Ovary (tissue), 3 donors: ENCODE results near the gene DGCR6L.

Source experiments
- CTCF ChIP-seq, 3 donors: fragments of 450-650 bp in 2 of 3; fragments of 200-600 bp in 1 of 3; IDR thresholded peaks; one replicate each; pipeline versions ENCODE4 v1.5.1 to v1.8.0; 2016 to 2022; ENCODE audit warnings: antibody characterized with exemption in 3 of 3, mild to moderate bottlenecking in 1 of 3
- EP300 ChIP-seq: sonication (generic); formaldehyde crosslinking; IDR thresholded peaks from one replicate; pipeline ENCODE4 v1.6.1; 2017; ENCODE audit warnings: antibody characterized with exemption
- POLR2A ChIP-seq: fragments of 450-650 bp; IDR thresholded peaks from one replicate; pipeline ENCODE4 v1.6.1; 2017; ENCODE audit warnings: antibody characterized with exemption, mild to moderate bottlenecking, moderate library complexity
- donor health status: DM: no; HTN: no; CAD: no.

GRCh38 chr22:20312396-20313191 is 7.3 kb downstream of the DGCR6L start:
- TF ChIP-seq POLR2A (no peak), CTCF (IDR thresholded peaks at IDR 0.05) (no peak), EP300 (no peak)
